IPS DF 4.7 (cell line): ENCODE results near the gene KRTAP1-3.
"Not testable (repeated sequence)": the region's sequence is repeated elsewhere in the genome, so short reads cannot be mapped to it uniquely, and the experiment has no call there.

Experiments used
- DNase-seq: peaks from one replicate; pipeline ENCODE4 v3.0.0-alpha.2; 2013; ENCODE audit warnings: low spot score; ENCODE audit errors: extremely low read depth

The KRTAP1-3 gene

GRCh38 chr17:41034346-41034935 is at the start of gene KRTAP1-3:
TSS of gene KRTAP1-3 (minus strand) at chr17:41034874. CDS start at chr17:41034821, 53 bp downstream.
- not testable (repeated sequence) for DNase-seq

- DNase-seq, result not testable (repeated sequence)
Observed at GRCh38 chr17:41084100-41084856, 49.6 kb upstream of the KRTAP1-3 start, which contains the start of gene KRTAP4-7. TSS of gene KRTAP4-7 (plus strand) at chr17:41084150. CDS start at chr17:41084207, 57 bp downstream.

- DNase-seq, result not testable (repeated sequence)
Observed at GRCh38 chr17:41083427-41083826, 48.8 kb upstream of the KRTAP1-3 start.

- DNase-seq, result no peak
Observed at GRCh38 chr17:41082626-41083025, 48.0 kb upstream of the KRTAP1-3 start.

- DNase-seq, result no peak
Observed at GRCh38 chr17:41076788-41077187, 42.1 kb upstream of the KRTAP1-3 start.

- no peak for DNase-seq
Observed at GRCh38 chr17:41073676-41074075, 39.0 kb upstream of the KRTAP1-3 start.

GRCh38 chr17:41071606-41072360 is 37.1 kb upstream of the KRTAP1-3 start:
- no peak for DNase-seq

- no peak for DNase-seq
Observed at GRCh38 chr17:41069031-41069430, 34.4 kb upstream of the KRTAP1-3 start.

GRCh38 chr17:41067281-41067680 is 32.6 kb upstream of the KRTAP1-3 start:
- no peak for DNase-seq

DNA sequence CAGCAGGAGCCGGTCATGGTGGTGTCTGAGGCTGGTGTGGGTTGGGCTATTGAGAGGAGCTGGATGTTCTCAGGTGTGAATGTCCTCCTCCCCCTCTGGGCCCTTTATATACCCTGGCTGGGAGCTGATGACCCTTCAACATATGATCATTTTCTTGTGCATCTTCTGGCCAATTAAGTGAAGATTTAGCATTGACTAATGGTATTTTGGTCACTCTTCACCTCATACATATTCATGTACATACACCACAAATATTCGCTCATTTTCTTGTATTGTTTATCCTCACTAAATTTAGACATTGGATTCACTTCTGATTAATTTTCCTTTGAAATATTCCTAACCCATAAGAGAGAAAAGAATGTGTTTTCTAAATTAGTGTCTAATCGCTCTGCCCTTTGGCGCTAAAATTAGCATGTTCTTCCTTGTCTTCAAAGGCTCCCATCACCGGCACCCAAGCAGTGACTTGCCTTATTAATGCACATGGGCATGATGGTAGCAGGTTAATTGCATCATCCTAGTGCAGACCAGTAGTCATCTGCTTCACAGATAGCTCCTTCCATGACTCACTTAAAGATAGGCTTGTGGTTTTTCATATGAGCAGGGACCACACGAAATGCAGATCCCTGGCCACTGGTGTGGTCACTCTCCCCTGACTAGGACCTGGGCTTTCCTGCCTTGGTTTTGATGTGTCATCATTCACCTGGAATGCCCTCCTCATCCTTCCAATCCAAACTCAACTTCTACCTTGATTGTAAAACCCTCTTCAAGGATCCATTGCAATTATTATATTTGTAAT is 31.4 kb upstream of the KRTAP1-3 start, which contains the start of gene KRTAP2-4:
Gene KRTAP2-4 (minus strand): TSS at position 51 of the 796 bp plus-strand sequence. CDS start 34 bp downstream, at position 17.
- DNase-seq, result no peak

- not testable (repeated sequence) for DNase-seq
Observed at GRCh38 chr17:41065016-41065689, 30.5 kb upstream of the KRTAP1-3 start.

GRCh38 chr17:41064301-41064700 is 29.6 kb upstream of the KRTAP1-3 start:
- DNase-seq, result no peak

DNA sequence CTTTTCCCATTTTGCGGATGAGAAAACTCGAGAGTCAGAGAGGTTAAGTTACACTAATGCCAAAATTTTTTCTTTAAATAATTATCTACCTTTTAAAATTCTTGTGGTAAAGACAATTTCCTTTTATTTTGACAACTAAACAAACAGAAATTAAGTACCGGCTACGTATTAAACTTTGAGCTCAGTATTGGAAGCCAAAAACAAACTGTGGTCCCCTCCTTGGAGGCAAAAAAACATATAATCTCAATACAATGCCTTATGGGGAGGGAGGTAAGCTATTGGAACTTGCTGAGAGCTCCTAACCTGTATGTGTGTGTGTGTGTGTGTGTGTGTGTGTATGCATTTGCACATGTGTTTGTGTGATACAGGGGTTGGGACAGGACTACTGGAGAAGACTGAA is 28.8 kb upstream of the KRTAP1-3 start:
- DNase-seq, result no peak

DNA sequence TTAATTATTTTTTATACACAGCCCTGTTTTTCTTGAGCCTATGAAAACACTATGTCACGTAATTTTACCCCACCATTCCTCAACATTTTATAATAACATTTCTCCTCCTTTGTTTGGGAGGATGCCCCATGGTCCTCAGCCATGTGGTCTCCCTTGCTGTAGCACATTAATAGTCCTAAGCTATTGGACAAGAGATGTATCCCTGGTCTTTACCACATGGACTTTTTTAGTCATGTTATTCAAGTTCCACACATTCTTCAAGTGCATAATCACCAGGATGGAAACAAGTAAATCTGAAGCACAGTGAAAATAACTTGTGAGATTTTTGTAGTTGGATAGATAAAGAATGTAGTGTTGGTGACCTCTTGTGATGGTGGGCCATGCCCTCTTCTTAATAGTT is 27.3 kb upstream of the KRTAP1-3 start:
- DNase-seq, result no peak

DNA sequence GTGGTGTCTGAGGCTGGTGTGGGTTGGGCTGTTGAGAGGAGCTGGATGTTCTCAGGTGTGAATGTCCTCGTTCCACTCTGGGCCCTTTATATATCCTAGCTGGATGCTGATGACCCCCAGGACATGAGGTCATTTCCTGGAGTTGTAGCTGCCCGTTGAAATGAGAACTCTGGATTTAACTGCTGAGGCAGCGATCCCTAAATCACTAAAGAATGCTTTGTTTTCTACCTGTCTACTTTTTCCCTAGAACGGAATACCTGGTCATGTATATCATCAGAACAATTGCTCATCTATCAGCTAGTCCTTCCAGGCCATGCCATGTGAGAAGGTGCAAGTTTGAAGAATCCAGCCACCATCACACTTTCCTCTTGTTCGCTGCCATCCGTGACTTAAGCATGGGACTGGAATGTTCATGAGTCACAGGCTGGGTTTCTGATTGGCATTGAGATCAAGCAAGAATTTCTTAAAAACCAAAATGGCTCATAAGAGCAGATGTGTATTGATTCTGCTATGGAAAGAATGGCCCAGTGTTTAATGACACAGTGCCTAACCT is 25.5 kb upstream of the KRTAP1-3 start, which contains the start of gene KRTAP2-3:
Gene KRTAP2-3 (minus strand): TSS at position 63 of the 553 bp plus-strand sequence. CDS start 64 bp downstream, outside the sequence.
- no peak for DNase-seq

DNA sequence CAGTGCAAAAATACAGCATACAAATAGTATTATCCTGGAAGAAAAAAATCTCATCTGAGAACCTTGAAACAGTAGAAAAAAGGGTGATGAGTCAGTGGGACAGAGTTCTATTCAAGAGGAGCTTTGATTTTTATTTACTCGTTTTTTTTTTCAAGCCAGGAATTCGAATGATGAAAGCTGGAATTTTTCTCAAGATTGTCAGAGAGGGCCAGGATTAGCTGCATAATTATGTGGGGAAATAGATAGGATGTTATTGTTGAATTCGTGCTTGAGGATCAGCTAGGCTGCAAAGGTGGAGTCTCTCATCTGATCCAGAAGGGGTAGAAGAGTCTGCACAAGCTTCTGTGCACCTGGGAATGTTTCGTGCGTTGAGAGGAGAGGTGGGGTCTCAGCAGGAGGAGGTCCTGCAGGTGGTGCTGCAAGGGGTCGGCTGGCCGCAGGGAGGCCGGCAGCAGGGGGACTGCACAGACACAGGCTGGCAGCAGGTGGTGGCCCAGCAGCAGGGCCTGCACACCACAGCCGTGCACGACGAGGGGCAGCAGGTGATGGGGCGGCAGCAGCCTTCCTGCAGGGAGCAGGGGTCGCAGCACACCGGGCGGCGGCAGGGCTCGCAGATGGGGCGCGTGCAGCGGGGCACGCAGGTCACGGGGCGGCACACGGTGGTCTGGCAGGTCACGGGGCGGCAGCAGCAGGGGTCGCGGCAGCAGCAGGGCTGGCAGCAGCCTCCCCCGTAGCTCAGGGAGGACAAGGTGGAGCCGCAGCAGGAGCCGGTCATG is 24.8 kb upstream of the KRTAP1-3 start:
- DNase-seq, result not testable (repeated sequence)

- no peak for DNase-seq
Observed at GRCh38 chr17:41058741-41059140, 24.1 kb upstream of the KRTAP1-3 start.

DNA sequence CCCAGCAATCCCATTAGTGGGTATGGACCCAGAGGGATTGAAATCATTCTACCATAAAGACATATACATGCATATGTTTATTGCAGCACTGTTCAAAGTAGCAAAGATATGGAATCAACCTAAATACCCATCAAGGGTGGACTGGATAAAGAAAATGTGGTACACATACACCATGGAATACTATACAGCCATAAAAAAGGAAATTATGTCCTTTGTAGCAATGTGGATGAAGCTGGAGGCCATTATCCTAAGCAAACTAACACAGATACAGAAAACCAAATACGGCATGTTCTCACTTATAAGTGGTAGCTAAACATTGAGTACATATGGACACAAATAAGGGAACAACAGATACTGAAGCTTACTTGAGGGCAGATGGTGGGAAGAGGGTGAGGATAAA is 22.9 kb upstream of the KRTAP1-3 start:
- DNase-seq, result no peak

DNA sequence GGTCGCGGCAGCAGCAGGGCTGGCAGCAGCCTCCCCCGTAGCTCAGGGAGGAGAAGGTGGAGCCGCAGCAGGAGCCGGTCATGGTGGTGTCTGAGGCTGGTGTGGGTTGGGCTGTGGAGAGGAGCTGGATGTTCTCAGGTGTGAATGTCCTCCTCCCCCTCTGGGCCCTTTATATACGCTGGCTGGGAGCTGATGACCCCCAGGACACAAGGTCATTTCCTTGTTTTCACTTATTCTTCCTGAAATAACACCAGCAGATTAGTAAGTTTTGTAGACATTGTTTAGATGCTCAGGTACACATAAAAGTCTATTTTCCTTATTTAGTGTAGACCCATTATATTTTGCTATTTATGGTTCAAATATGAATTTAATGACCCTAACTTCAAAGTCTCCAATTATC is 20.5 kb upstream of the KRTAP1-3 start, which contains the start of gene KRTAP2-2:
Gene KRTAP2-2 (minus strand): TSS at position 101 of the 400 bp plus-strand sequence. CDS start 19 bp downstream, at position 82.
- not testable (repeated sequence) for DNase-seq
